H1 (cell line): Measurements from ENCODE around the gene SHISAL2B.

Experiments used
- EP300 ChIP-seq, 2 experiments: IDR thresholded peaks; 1 replicate in 1 of 2; 2 replicates in 1 of 2; pipeline ENCODE4 v1.6.1; 2011 to 2012; ENCODE audit warnings: low read depth in 2 of 2, low read length in 2 of 2, mild to moderate bottlenecking in 2 of 2, borderline replicate concordance in 1 of 2, inconsistent platforms in 1 of 2, moderate library complexity in 1 of 2
- FOSL1 ChIP-seq: IDR thresholded peaks from 2 replicates; pipeline ENCODE4 v1.6.1; 2011; ENCODE audit warnings: mild to moderate bottlenecking, low read depth, low read length, moderate library complexity; ENCODE audit not compliant: insufficient read depth
- POLR2A ChIP-seq, 2 experiments: IDR thresholded peaks; 1 replicate in 1 of 2; 2 replicates in 1 of 2; pipeline ENCODE4 v1.6.1; 2011; ENCODE audit warnings: low read depth in 2 of 2, low read length in 2 of 2, mild to moderate bottlenecking in 2 of 2; ENCODE audit errors: control extremely low read depth in 1 of 2
- RAD21 ChIP-seq, 2 experiments: IDR thresholded peaks in 1 of 2; conservative IDR thresholded peaks in 1 of 2; 2 replicates each; pipeline ENCODE4 v1.6.1; 2011; ENCODE audit warnings: low read depth in 2 of 2, low read length in 2 of 2, improper control_type of control experiment in 1 of 2, inconsistent platforms in 1 of 2, mild to moderate bottlenecking in 1 of 2, moderate library complexity in 1 of 2
- SP2 ChIP-seq: IDR thresholded peaks from 2 replicates; pipeline ENCODE4 v1.6.1; 2012; ENCODE audit warnings: mild to moderate bottlenecking, low read length, inconsistent platforms
- SRF ChIP-seq: IDR thresholded peaks from 2 replicates; pipeline ENCODE4 v1.6.1; 2011; ENCODE audit warnings: mild to moderate bottlenecking, low read depth, low read length, moderate library complexity
- TF ChIP-seq, protein P1 (sequence below), 3 experiments: IDR thresholded peaks; 1 replicate in 2 of 3; 2 replicates in 1 of 3; pipeline versions ENCODE4 v1.5.1 to v1.6.1; 2011; ENCODE audit warnings: low read length in 3 of 3, mild to moderate bottlenecking in 3 of 3, inconsistent platforms in 2 of 3, low read depth in 1 of 3, moderate library complexity in 1 of 3; ENCODE audit not compliant: insufficient read depth in 1 of 3; ENCODE audit errors: control extremely low read depth in 1 of 3
- TF ChIP-seq, protein P2 (sequence below): IDR thresholded peaks from 2 replicates; pipeline ENCODE4 v1.6.1; 2011; ENCODE audit warnings: low read length, improper control_type of control experiment

DNA sequence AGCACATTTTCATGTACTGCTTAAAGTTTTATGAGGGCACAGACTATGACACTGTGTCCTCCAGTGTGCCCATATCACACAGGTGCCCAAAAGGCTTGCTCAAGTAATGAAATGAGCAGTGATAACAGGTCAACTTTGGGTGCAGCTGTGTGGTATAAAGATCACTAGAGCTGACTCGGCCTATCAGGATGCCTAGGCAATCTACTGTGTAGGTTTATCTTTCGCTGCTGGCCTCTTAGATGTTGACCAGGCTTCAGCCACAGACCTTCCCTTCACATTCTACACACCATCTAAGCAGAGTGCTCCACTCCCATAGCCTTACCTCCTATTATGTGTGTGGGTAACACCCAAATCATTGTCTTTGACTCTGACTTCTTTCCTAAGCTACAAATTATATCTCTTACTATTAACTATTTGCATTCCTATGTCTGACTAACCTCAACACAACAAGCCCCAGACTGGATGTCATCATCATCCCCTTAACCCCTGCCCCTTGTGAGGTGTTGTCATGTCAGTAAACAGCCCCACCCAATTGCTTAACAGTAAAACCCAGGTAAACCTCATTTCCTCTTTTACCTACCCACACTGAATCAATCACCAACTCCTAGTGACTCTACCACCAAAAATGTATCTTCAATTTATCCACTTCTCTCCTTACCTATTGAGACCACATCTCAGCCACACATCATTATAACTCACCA lies 75.7 kb downstream of the SHISAL2B start:
- TF ChIP-seq, protein P1, sequence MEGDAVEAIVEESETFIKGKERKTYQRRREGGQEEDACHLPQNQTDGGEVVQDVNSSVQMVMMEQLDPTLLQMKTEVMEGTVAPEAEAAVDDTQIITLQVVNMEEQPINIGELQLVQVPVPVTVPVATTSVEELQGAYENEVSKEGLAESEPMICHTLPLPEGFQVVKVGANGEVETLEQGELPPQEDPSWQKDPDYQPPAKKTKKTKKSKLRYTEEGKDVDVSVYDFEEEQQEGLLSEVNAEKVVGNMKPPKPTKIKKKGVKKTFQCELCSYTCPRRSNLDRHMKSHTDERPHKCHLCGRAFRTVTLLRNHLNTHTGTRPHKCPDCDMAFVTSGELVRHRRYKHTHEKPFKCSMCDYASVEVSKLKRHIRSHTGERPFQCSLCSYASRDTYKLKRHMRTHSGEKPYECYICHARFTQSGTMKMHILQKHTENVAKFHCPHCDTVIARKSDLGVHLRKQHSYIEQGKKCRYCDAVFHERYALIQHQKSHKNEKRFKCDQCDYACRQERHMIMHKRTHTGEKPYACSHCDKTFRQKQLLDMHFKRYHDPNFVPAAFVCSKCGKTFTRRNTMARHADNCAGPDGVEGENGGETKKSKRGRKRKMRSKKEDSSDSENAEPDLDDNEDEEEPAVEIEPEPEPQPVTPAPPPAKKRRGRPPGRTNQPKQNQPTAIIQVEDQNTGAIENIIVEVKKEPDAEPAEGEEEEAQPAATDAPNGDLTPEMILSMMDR (IDR thresholded peaks at IDR 0.05; ENCODE audit: control extremely low read depth in 1 of 3, insufficient read depth in 1 of 3, low read depth in 1 of 3, low read length in 3 of 3), result no peak
- TF ChIP-seq FOSL1 (no peak), RAD21 (IDR thresholded peaks at IDR 0.05 in 1 of 2, conservative IDR thresholded peaks at IDR 0.05 in 1 of 2; ENCODE audit: low read depth in 2 of 2, low read length in 2 of 2) (no peak), POLR2A (IDR thresholded peaks at IDR 0.05; ENCODE audit: control extremely low read depth in 1 of 2, low read depth in 2 of 2, low read length in 2 of 2) (no peak), SP2 (no peak), SRF (no peak), EP300 (IDR thresholded peaks at IDR 0.05; ENCODE audit: borderline replicate concordance in 1 of 2, low read depth in 2 of 2, low read length in 2 of 2) (no peak)
- TF ChIP-seq, protein P2, sequence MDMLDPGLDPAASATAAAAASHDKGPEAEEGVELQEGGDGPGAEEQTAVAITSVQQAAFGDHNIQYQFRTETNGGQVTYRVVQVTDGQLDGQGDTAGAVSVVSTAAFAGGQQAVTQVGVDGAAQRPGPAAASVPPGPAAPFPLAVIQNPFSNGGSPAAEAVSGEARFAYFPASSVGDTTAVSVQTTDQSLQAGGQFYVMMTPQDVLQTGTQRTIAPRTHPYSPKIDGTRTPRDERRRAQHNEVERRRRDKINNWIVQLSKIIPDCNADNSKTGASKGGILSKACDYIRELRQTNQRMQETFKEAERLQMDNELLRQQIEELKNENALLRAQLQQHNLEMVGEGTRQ, result no peak
